HL-60 (cell line): ENCODE results near the gene MAPRE2.

Source experiments
- CTCF ChIP-seq: IDR thresholded peaks from one replicate; pipeline ENCODE4 v1.5.1; 2011; ENCODE audit warnings: low read length, control low read depth, inconsistent platforms; ENCODE audit not compliant: insufficient read depth
- POLR2AphosphoS5 ChIP-seq: IDR thresholded peaks from 2 replicates; pipeline ENCODE4 v1.6.1; 2012; ENCODE audit warnings: low read depth
- REST ChIP-seq: IDR thresholded peaks from 2 replicates; pipeline ENCODE4 v1.6.1; 2012; ENCODE audit warnings: low read depth; ENCODE audit not compliant: insufficient replicate concordance

GRCh38 chr18:35024965-35025364 is 16.2 kb upstream of the MAPRE2 start:
- no peak for TF ChIP-seq CTCF
- TF ChIP-seq REST, result no peak
- TF ChIP-seq POLR2AphosphoS5, result no peak
